Measurements from ENCODE around the gene SNRPA1.

Gene SNRPA1

DNA sequence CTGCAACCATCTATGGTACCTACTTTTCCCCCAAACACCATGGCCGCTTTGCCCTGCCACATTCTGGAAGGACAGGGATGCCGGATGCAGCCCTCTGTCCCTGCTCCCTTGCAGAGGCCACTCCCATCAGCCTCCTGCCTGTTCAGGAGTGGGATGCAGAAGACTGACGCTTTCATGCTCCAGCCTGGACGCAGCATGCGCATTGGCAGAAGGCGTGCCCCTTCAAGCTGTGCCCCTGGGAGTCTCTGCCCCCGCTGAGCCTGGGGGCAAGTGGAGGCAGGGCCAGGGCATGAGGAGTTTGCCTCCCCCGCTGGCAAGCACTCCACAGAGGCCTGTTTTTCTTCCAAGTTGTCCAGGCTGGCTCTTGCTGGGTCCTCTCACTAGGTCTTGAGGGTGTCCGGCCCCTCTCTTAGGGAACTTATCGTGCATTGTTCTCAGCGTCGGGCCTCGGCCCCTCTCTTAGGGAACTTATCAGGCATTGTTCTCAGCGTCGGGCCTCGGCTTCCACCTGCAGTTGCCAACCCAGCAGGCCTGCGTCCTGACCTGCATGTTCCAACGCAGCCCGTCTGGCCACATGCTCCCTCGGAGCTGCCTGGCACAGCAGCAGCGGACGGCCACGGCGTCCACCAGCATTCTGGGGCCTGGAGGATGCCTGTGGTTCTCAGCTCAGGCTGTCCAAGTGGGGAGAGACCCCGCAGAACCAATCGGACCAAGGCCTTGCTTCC is 14.6 kb upstream of the SNRPA1 start:
- TF ChIP-seq EGR1 (IDR thresholded peaks at IDR 0.05) (no peak), TAF1 (IDR thresholded peaks at IDR 0.05; ENCODE audit: low read depth) (no peak), RAD21 (IDR thresholded peaks at IDR 0.05; ENCODE audit: low read depth) (no peak), YY1 (IDR thresholded peaks at IDR 0.05; ENCODE audit: low read depth) (no peak), TEAD4 (IDR thresholded peaks at IDR 0.05) (no peak), EP300 (IDR thresholded peaks at IDR 0.05; ENCODE audit: borderline replicate concordance) (no peak), NFIC (IDR thresholded peaks at IDR 0.05) (no peak), FOXM1 (IDR thresholded peaks at IDR 0.05; ENCODE audit: borderline replicate concordance, low read depth) (no peak), TCF12 (IDR thresholded peaks at IDR 0.05; ENCODE audit: low read depth) (no peak), ZBTB7A (IDR thresholded peaks at IDR 0.05; ENCODE audit: low read depth) (no peak), CEBPB (IDR thresholded peaks at IDR 0.05) (no peak), CREB1 (IDR thresholded peaks at IDR 0.05; ENCODE audit: low read depth) (no peak)
- TF ChIP-seq, protein P1, sequence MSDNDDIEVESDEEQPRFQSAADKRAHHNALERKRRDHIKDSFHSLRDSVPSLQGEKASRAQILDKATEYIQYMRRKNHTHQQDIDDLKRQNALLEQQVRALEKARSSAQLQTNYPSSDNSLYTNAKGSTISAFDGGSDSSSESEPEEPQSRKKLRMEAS (IDR thresholded peaks at IDR 0.05) = no peak
- TF ChIP-seq, protein P2, sequence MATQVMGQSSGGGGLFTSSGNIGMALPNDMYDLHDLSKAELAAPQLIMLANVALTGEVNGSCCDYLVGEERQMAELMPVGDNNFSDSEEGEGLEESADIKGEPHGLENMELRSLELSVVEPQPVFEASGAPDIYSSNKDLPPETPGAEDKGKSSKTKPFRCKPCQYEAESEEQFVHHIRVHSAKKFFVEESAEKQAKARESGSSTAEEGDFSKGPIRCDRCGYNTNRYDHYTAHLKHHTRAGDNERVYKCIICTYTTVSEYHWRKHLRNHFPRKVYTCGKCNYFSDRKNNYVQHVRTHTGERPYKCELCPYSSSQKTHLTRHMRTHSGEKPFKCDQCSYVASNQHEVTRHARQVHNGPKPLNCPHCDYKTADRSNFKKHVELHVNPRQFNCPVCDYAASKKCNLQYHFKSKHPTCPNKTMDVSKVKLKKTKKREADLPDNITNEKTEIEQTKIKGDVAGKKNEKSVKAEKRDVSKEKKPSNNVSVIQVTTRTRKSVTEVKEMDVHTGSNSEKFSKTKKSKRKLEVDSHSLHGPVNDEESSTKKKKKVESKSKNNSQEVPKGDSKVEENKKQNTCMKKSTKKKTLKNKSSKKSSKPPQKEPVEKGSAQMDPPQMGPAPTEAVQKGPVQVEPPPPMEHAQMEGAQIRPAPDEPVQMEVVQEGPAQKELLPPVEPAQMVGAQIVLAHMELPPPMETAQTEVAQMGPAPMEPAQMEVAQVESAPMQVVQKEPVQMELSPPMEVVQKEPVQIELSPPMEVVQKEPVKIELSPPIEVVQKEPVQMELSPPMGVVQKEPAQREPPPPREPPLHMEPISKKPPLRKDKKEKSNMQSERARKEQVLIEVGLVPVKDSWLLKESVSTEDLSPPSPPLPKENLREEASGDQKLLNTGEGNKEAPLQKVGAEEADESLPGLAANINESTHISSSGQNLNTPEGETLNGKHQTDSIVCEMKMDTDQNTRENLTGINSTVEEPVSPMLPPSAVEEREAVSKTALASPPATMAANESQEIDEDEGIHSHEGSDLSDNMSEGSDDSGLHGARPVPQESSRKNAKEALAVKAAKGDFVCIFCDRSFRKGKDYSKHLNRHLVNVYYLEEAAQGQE (IDR thresholded peaks at IDR 0.05; ENCODE audit: low read depth) = no peak

DNA sequence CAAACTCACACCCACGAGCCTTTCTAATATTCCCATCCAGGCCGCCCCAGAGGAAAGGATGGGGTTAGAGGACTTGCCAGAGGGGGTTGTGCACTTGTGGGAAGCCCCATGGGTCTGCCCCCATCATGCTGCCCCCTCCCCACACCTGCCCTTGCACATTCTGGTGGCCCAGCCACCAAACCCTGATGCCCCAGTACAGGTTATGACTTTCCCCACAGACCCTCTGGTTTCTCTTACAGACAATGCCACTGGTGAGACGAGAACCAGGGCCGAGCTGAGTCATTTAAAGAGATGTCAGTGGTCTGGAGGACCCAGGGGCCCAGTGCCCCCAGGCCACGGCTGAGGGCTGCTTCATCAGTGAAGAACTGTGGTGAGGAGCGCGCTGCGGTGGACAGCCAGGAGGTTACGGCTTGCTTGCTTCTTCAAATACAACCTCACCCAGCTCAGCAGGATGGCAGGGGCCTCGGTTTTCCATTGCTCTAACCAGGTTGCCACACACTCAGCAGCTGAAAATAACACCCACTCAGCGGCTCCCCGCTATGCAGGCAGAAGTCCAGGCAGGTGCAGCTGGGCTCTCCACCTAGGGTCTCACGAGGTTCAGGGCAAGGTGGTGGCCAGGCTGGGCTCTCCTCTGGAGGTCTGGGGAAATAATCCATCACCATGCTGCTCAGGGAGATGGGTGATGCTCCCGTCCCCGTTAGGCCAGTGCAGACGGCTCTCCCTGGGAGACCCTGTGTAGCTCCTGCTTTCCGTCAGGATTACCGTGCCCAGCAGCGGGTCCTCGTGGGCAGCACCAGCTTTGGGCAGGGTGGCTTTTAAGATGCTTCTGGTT is 13.8 kb upstream of the SNRPA1 start:
- no peak for TF ChIP-seq NFIC (IDR thresholded peaks at IDR 0.05)

DNA sequence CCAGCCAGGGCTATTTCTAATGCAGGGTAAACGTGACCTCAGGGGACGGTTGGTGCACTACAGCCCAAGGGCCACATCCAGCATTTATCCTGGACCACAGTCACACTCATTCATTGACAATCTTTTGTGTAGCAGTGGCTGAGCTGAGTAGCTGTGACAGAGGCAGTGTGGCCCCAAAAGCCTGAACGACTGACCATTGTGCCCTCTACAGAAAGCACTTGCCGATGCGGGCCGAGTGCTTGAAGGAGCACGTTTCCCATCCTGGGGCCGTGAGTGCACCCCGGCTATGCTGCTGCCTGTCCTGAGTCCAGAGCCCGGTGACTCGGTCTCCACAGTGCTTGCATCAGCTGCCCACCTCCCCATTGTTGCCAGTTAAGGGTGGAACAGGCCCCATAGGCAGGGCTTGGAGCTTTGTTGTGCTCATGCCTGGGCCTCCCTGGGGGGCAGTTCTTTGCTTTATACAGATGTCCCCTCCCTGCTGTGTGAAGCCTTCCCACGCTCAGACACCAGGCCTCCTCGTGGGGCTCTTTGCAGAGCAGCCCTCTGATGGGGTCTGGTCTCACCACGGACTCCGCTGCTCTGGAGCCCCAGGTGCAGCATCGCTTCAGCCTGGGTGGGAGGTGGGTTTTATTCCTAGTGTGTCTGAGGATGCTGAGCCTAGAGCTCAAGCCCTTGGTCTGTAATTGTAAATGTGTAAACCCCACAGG is 13.0 kb upstream of the SNRPA1 start:
- TF ChIP-seq YY1 (IDR thresholded peaks at IDR 0.05; ENCODE audit: low read depth) = no peak
- TF ChIP-seq RAD21 (IDR thresholded peaks at IDR 0.05; ENCODE audit: low read depth) = no peak
- no peak for TF ChIP-seq CEBPB (IDR thresholded peaks at IDR 0.05)
- TF ChIP-seq EGR1 (IDR thresholded peaks at IDR 0.05) = no peak
- no peak for TF ChIP-seq CREB1 (IDR thresholded peaks at IDR 0.05; ENCODE audit: low read depth)
- TF ChIP-seq, protein P1 (IDR thresholded peaks at IDR 0.05) = no peak
- TF ChIP-seq EP300 (IDR thresholded peaks at IDR 0.05; ENCODE audit: borderline replicate concordance) = no peak
- no peak for TF ChIP-seq ZBTB7A (IDR thresholded peaks at IDR 0.05; ENCODE audit: low read depth)
- no peak for TF ChIP-seq TCF12 (IDR thresholded peaks at IDR 0.05; ENCODE audit: low read depth)
- TF ChIP-seq TEAD4 (IDR thresholded peaks at IDR 0.05) = no peak
- no peak for TF ChIP-seq FOXM1 (IDR thresholded peaks at IDR 0.05; ENCODE audit: borderline replicate concordance, low read depth)
- TF ChIP-seq, protein P3, sequence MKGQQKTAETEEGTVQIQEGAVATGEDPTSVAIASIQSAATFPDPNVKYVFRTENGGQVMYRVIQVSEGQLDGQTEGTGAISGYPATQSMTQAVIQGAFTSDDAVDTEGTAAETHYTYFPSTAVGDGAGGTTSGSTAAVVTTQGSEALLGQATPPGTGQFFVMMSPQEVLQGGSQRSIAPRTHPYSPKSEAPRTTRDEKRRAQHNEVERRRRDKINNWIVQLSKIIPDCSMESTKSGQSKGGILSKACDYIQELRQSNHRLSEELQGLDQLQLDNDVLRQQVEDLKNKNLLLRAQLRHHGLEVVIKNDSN (IDR thresholded peaks at IDR 0.05) = no peak
- TF ChIP-seq, protein P2 (IDR thresholded peaks at IDR 0.05; ENCODE audit: low read depth) = no peak
- no peak for TF ChIP-seq TAF1 (IDR thresholded peaks at IDR 0.05; ENCODE audit: low read depth)
- TF ChIP-seq NFIC (IDR thresholded peaks at IDR 0.05) = no peak

DNA sequence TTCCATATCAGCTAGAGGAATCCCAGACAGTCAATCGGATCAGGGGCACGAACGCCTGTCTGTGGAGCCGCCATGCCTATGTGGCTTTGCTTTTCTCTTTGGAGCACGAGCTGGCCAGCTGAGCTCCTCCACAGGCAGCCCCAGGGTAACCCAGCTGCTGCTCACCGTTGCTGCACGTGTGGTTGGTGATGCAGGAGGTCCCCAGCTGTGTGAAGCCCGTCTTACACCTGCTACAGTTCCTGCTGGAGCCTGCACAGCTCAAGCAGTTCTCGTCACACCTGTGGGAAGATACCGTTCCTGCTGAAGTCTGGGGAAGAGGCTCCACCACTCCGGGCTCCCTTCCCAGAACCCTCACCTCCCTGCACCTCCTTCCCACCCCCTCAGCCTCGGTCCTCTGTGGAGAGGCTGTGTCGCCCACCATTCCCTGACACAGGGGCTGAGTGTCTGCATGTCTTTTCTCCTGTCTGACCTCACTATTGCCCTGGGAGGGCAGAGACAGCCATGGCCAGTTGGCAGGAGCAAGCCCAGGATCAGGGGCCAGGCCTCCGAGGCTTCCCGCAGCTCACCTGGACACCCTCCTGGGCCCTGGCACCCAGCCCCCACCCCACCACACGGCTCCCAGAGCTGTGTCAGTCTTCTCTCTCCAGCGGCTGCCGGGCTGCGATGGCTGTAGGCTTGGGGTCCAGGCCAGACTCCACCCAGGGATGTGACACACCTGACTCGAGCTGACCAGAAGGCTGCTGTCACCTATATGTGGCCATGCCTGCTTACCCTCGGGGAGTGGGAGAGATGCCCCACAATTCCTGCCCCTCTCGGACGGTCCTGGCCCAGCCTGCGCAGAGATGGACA is 12.2 kb upstream of the SNRPA1 start:
- no peak for TF ChIP-seq TEAD4 (IDR thresholded peaks at IDR 0.05)
- no peak for TF ChIP-seq YY1 (IDR thresholded peaks at IDR 0.05; ENCODE audit: low read depth)
- TF ChIP-seq FOXM1 (IDR thresholded peaks at IDR 0.05; ENCODE audit: borderline replicate concordance, low read depth) = no peak
- TF ChIP-seq ZBTB7A (IDR thresholded peaks at IDR 0.05; ENCODE audit: low read depth) = no peak
- TF ChIP-seq RAD21 (IDR thresholded peaks at IDR 0.05; ENCODE audit: low read depth) = no peak
- TF ChIP-seq EGR1 (IDR thresholded peaks at IDR 0.05) = no peak
- no peak for TF ChIP-seq TAF1 (IDR thresholded peaks at IDR 0.05; ENCODE audit: low read depth)
- no peak for TF ChIP-seq EP300 (IDR thresholded peaks at IDR 0.05; ENCODE audit: borderline replicate concordance)
- TF ChIP-seq, protein P3 (IDR thresholded peaks at IDR 0.05) = no peak

Measured in Ishikawa (cell line).